SU-DHL-6 (cell line): Measurements from ENCODE around the gene ISM2.

ENCODE experiments used
- H2AFZ ChIP-seq: fragments of 200-600 bp; sonication (generic); 2 replicates; pipeline ENCODE4 v1.6.1; 2014; ENCODE audit warnings: low read depth, mild to moderate bottlenecking, moderate library complexity, mixed read lengths, antibody characterized with exemption, low read length; ENCODE audit not compliant: severe bottlenecking
- H3F3A ChIP-seq: fragments of 200-600 bp; shearing (Covaris generic); 2 replicates; pipeline ENCODE4 v1.6.0; 2016; ENCODE audit warnings: antibody characterized with exemption, mild to moderate bottlenecking; ENCODE audit not compliant: insufficient read depth
- H3K27ac ChIP-seq: fragments of 200-600 bp; sonication (generic); 2 replicates; pipeline ENCODE4 v1.5.1; 2016; ENCODE audit warnings: low read depth, mild to moderate bottlenecking, low read length, moderate library complexity, mixed read lengths
- H3K27me3 ChIP-seq: fragments of 200-600 bp; sonication (generic), shearing (Covaris generic); 2 replicates; pipeline ENCODE4 v1.6.0; 2014; ENCODE audit warnings: mild to moderate bottlenecking, low read length
- H3K36me3 ChIP-seq: fragments of 200-600 bp; sonication (generic); 2 replicates; pipeline ENCODE4 v1.6.1; 2014; ENCODE audit warnings: mild to moderate bottlenecking, low read length, mixed read lengths
- H3K4me2 ChIP-seq: fragments of 300-600, 200-600 bp; shearing (Covaris generic), sonication (generic); 2 replicates; pipeline ENCODE4 v1.6.0; 2014; ENCODE audit warnings: low read length, low read depth, mild to moderate bottlenecking; ENCODE audit not compliant: poor library complexity, severe bottlenecking
- H3K4me3 ChIP-seq: fragments of 200-600 bp; sonication (generic); 2 replicates; pipeline ENCODE4 v1.5.1; 2014; ENCODE audit warnings: antibody characterized with exemption, low read length, mild to moderate bottlenecking, mixed read lengths; ENCODE audit not compliant: insufficient read depth, poor library complexity, severe bottlenecking
- H3K79me2 ChIP-seq: fragments of 200-600 bp; sonication (generic); 2 replicates; pipeline ENCODE4 v1.6.1; 2014; ENCODE audit warnings: mild to moderate bottlenecking, low read length, moderate library complexity; ENCODE audit not compliant: insufficient read depth
- H3K9ac ChIP-seq: fragments of 200-600 bp; sonication (generic); 2 replicates; pipeline ENCODE4 v1.7.0; 2014; ENCODE audit warnings: mild to moderate bottlenecking, low read length
- H3K9me2 ChIP-seq: fragments of 200-600 bp; sonication (generic); replicated peaks from 2 replicates; pipeline ENCODE4 v1.6.1; 2014; ENCODE audit warnings: low read length; ENCODE audit not compliant: insufficient read depth
- H3K9me3 ChIP-seq: fragments of 200-600 bp; sonication (generic); 2 replicates; pipeline ENCODE4 v1.6.1; 2014; ENCODE audit warnings: low read length, mixed read lengths; ENCODE audit not compliant: insufficient read depth
- H4K20me1 ChIP-seq: fragments of 200-600 bp; sonication (generic); 2 replicates; pipeline ENCODE4 v1.6.1; 2014; ENCODE audit warnings: low read depth, mild to moderate bottlenecking, antibody characterized with exemption, low read length, moderate library complexity, mixed read lengths
- CTCF ChIP-seq: fragments of 200-600 bp; sonication (generic); IDR thresholded peaks from one replicate; pipeline ENCODE4 v1.5.1; 2017; ENCODE audit warnings: antibody characterized with exemption, mild to moderate bottlenecking, low read length, moderate library complexity; ENCODE audit not compliant: insufficient read depth, poor library complexity, severe bottlenecking
- EZH2phosphoT487 ChIP-seq: fragments of 200-600 bp; sonication (generic), shearing (Covaris generic); conservative IDR thresholded peaks from 2 replicates; pipeline ENCODE4 v1.6.1; 2018; ENCODE audit warnings: mild to moderate bottlenecking, antibody characterized with exemption, low read length, moderate library complexity, mixed read lengths

Gene ISM2

GRCh38 chr14:77495334-77495733 is 3.3 kb downstream of the ISM2 start:
- no peaks in the 10 kb centered on the region for H3K79me2 ChIP-seq
- H3K4me2 ChIP-seq, result no peak overlapping the region
- no peak overlapping the region for H2AFZ ChIP-seq
- H3K9me2 ChIP-seq, result no peaks in the 10 kb centered on the region
- peaks cover 3% of the 10 kb centered on the region; the same call in 1 of the 2 replicates for H3F3A ChIP-seq
- no peak overlapping the region for H3K4me3 ChIP-seq
- no peak overlapping the region for H3K9ac ChIP-seq
- TF ChIP-seq CTCF (no peak), EZH2phosphoT487 (no peak)
- no peaks in the 10 kb centered on the region for H3K27me3 ChIP-seq
- no peaks in the 10 kb centered on the region for H3K9me3 ChIP-seq
- H4K20me1 ChIP-seq, result no peaks in the 10 kb centered on the region
- no peak overlapping the region for H3K27ac ChIP-seq
- H3K36me3 ChIP-seq, result no peaks in the 10 kb centered on the region

GRCh38 chr14:77491056-77491455 is 7.6 kb downstream of the ISM2 start:
- no peak overlapping the region for H3K4me3 ChIP-seq
- H3K79me2 ChIP-seq, result no peaks in the 10 kb centered on the region
- no peaks in the 10 kb centered on the region for H3K9me3 ChIP-seq
- H3K4me2 ChIP-seq, result no peak overlapping the region
- no peaks in the 10 kb centered on the region for H3F3A ChIP-seq
- H3K27me3 ChIP-seq, result no peaks in the 10 kb centered on the region
- H3K9ac ChIP-seq, result no peak overlapping the region
- H2AFZ ChIP-seq, result no peak overlapping the region
- no peak for TF ChIP-seq CTCF
- TF ChIP-seq EZH2phosphoT487, result no peak
- no peaks in the 10 kb centered on the region for H3K9me2 ChIP-seq
- H4K20me1 ChIP-seq, result no peaks in the 10 kb centered on the region
- H3K27ac ChIP-seq, result no peak overlapping the region
- H3K36me3 ChIP-seq, result no peaks in the 10 kb centered on the region

DNA sequence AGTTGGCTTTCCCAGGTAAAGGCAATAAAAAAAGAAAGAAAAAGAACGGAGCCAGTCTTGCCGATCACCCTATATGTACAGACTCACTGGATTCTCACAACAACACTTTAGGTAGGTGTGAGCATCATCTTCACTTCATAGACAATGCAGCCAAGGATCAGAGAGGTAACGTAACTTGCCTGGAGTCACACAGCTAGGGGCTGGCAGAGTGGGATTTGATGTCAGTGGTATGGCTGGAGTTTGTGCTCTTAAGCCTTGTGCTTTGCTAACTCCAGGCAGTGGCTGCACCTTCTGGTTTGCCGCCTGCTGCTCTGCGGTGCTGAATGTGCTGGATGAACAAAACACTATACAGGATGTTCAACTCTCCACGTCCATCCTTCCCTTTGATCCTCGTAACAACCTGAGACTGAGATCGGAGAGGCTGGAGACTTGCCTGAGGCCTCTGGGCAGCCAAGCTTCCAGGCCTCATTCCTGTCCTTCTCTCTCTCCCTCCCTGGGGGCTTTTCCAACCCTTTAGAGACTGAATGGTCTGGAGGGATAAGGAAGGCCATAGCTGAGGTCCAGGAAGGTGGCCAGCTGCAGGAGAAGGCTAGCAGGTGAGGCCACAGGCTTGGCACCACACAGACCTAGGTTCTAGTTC is 8.1 kb downstream of the ISM2 start:
- H4K20me1 ChIP-seq, result no peaks in the 10 kb centered on the region
- no peak overlapping the region for H3K27ac ChIP-seq
- H3F3A ChIP-seq, result no peaks in the 10 kb centered on the region
- H3K36me3 ChIP-seq, result no peaks in the 10 kb centered on the region
- no peak for TF ChIP-seq CTCF
- no peak for TF ChIP-seq EZH2phosphoT487
- H3K9ac ChIP-seq, result no peak overlapping the region
- H3K4me3 ChIP-seq, result no peak overlapping the region
- no peaks in the 10 kb centered on the region for H3K9me2 ChIP-seq
- no peak overlapping the region for H3K4me2 ChIP-seq
- H2AFZ ChIP-seq, result no peak overlapping the region
- no peaks in the 10 kb centered on the region for H3K27me3 ChIP-seq
- no peaks in the 10 kb centered on the region for H3K79me2 ChIP-seq
- no peaks in the 10 kb centered on the region for H3K9me3 ChIP-seq
